ENCODE measurements around the gene LMX1B.

DNA sequence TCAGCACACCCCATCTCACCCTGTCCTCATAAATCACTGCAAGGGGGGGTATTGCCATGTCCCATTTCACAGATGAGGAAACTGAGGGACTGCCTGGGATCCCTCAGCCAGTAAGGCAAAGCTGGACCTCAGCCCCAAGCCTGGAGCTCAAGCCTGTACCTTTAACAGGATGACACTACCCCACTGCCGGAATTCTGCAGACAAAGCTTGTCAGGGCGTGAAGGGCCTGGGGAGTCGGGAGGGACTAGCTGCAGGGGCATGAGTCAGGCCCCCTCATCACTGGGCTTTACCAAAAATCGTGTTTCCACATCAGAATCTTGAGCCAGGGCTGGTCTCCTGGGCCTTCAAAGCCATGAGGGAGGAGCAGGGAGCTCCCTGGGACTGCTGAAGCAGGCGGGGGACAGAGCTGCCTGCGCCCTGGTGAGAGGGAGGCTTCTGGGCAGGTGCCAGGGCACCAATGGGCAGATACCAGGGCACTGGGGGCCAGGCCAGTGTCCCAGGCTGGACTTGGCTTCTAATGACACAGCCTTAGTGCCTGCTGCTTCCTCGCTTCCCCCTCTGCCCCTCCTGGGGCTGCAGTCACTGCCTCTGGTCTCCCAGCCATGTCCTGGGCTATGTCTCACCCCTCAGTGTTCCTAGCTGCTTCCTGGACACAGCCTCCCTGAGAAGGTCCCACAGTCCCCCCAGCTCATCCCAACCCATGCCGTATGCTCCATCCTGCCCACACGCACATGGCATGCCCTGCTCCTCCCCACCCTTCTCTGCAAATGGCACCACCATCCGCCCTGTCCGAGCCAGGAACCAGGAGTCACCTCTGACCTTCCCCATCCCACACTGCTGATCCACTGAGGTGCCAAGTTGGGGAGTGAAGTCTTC is 80.7 kb downstream of the LMX1B start:
- TF ChIP-seq CTCF (optimal IDR thresholded peaks at IDR 0.05 in 1 of 3, IDR thresholded peaks at IDR 0.05 in 1 of 3, conservative IDR thresholded peaks at IDR 0.05 in 1 of 3; ENCODE audit: extremely low read depth in 1 of 3, insufficient read depth in 2 of 3, low read length in 3 of 3): no peak
- no peak for TF ChIP-seq EZH2 (IDR thresholded peaks at IDR 0.05; ENCODE audit: low read length)
